Heart right ventricle (tissue), 16 donors: ENCODE results near the gene DNAJC1. TPM values are rescaled to one million over a fixed set of nuclear protein-coding genes. Genes with fewer than 3 reads are reported as not detected.

Experiments used
- ATAC-seq, 8 donors: fragments of 200-7000 bp; cut with Tn5 transposase; one replicate each; pipeline ENCODE4 v1.9.1; 2020; ENCODE audit warnings: mild to moderate bottlenecking in 8 of 8, moderate library complexity in 8 of 8, moderate number of reproducible peaks in 1 of 8
- DNase-seq, 2 donors: peaks; one replicate each; pipeline ENCODE4 v3.0.0-alpha.2; 2020
- H3K27ac ChIP-seq, 10 donors: fragments of 200-600 bp; sonication (generic) in 2 of 10; one replicate each; pipeline versions ENCODE4 v1.5.0 to v1.8.0; 2020 to 2022; ENCODE audit warnings: mild to moderate bottlenecking in 3 of 10
- H3K27me3 ChIP-seq, 7 donors: fragments of 200-600 bp; one replicate each; pipeline ENCODE4 v1.8.0; 2021 to 2022; ENCODE audit warnings: mild to moderate bottlenecking in 2 of 7
- H3K36me3 ChIP-seq, 9 donors: fragments of 200-600 bp; sonication (generic) in 1 of 9; one replicate each; pipeline versions ENCODE4 v1.5.0 to v1.8.0; 2020 to 2022; ENCODE audit warnings: mild to moderate bottlenecking in 2 of 9
- H3K4me1 ChIP-seq, 9 donors: fragments of 200-600 bp; sonication (generic) in 1 of 9; one replicate each; pipeline versions ENCODE4 v1.5.0 to v1.8.0; 2020 to 2022; ENCODE audit warnings: mild to moderate bottlenecking in 4 of 9
- H3K4me3 ChIP-seq, 10 donors: fragments of 200-600 bp; sonication (generic) in 2 of 10; one replicate each; pipeline versions ENCODE4 v1.5.0 to v1.8.0; 2020 to 2022; ENCODE audit warnings: mild to moderate bottlenecking in 7 of 10, moderate library complexity in 2 of 10
- H3K9me3 ChIP-seq, 11 donors: fragments of 200-600 bp in 10 of 11; sonication (generic) in 2 of 11; one replicate each; pipeline versions ENCODE4 v1.5.0 to v1.8.0; 2013 to 2022; ENCODE audit warnings: mild to moderate bottlenecking in 2 of 11, control low read depth in 1 of 11, moderate library complexity in 1 of 11
- CTCF ChIP-seq, 9 donors: fragments of 200-600 bp; sonication (generic) in 2 of 9; IDR thresholded peaks; one replicate each; pipeline versions ENCODE4 v1.5.0 to v1.8.0; 2021 to 2022; ENCODE audit warnings: antibody characterized with exemption in 9 of 9, mild to moderate bottlenecking in 5 of 9, moderate library complexity in 1 of 9
- WGBS, 2 donors: extraction: QIAGEN DNeasy Blood & Tissue Kit; methylation state at CpG; one replicate each; pipeline ENCODE4 v1.1.7; 2013; ENCODE audit warnings: inconsistent platforms in 1 of 2; 5-methylcytosine and 5-hydroxymethylcytosine counted together
- intact Hi-C, 10 donors: fragments of 100-400 bp; cut with DNase I; formaldehyde crosslinking; loops; one replicate each; pipeline versions ENCODE4 v1.11.1 to v1.14.2; 2022
- long read RNA-seq, 3 donors: library from polyadenylated mRNA; unstranded; transcript quantifications; one replicate each; pipeline ENCODE4 v2.0.0, GENCODE V29; 2020 to 2021
- polyA plus RNA-seq, 2 donors: library from polyadenylated mRNA; stranded (reverse); fragments of 200-250 nt; gene quantifications; one replicate each; pipeline ENCODE4 v1.2.3, GENCODE V29; 2013
- total RNA-seq, 10 donors: library from RNA; stranded (reverse); fragmentation: NEBNext Ultra II Directional in 3 of 10; extraction: Animal tissue kit (Norgen Biotek cat#: 25700) in 3 of 10; gene quantifications; one replicate each; pipeline versions ENCODE4 v1.2.1 to v1.2.4, GENCODE V29; 2021 to 2023
- donor health status: Arrhythmogenic right ventricular cardiomyopathy.
- donor health status: ischemic (EF 13 %, LVEDD 7.1; RV severe dilation, severe dysfunction).
- donor health status: healthy with polysubstance abuse.
- donor health status: DM: no; HTN: yes; CAD: no.
- donor health status: DM: no; HTN: no; CAD: no.
- donor health status: ischemic (EF 25% LVEDD 6.9; RV normal size, moderate dysfunction).
- donor health status: ischemic (EF 25% LVEDD 5.7; RV mildly dilated, moderate dysfunction).
- donor health status: healthy.
- donor health status: DM: yes; HTN: yes; CAD: no.
- donor health status: Ischemic cardiomyopathy.
- donor health status: ischemic (EF 35%, LVEDD 5.7; RV mildly dilated, moderate dysfunction).
- donor health status: nonischemic (EF 11% LVEDD 7.7; RV severe dilation, severe dysfunction).
- donor health status: DM: yes; HTN: yes; CAD: no.
- donor health status: PGD.
- donor health status: ischemic (EF 29% LVEDD 5.4; RV normal size, mild dysfunction).
- donor health status: nonischemic (EF 23%, LVEDD 6.1; RV moderate dilation, normal function).

The DNAJC1 gene
- total RNA-seq: 10 to 100 TPM in 6 of 10 donors, 1 to 10 TPM in 4; 8.9 to 18.1 (median 11.4) TPM
- polyA plus RNA-seq: 10 to 100 TPM; 10.5 to 26.8 TPM
- long read RNA-seq, donor 1, transcript DNAJC1-202 (12 exons, 2,106 nt): major isoform, 17 of 23 reads
- long read RNA-seq, donor 1, partial matches to known transcripts: 5 of 23 reads
- long read RNA-seq, donor 1, other reads (novel, unspliced or antisense): 1 of 23 reads
- long read RNA-seq, donor 2, transcript DNAJC1-202 (12 exons, 2,106 nt): major isoform, 8 of 13 reads
- long read RNA-seq, donor 2, partial matches to known transcripts: 3 of 13 reads
- long read RNA-seq, donor 2, other reads (novel, unspliced or antisense): 2 of 13 reads
- long read RNA-seq, donor 3, transcript DNAJC1-202 (12 exons, 2,106 nt): major isoform, 15 of 25 reads
- long read RNA-seq, donor 3, partial matches to known transcripts: 6 of 25 reads
- long read RNA-seq, donor 3, other reads (novel, unspliced or antisense): 4 of 25 reads

GRCh38 chr10:22003177-22003963 lies at the start of gene DNAJC1:
TSS of gene DNAJC1 (minus strand) at chr10:22003730. CDS start at chr10:22003434, 296 bp downstream.
- no peaks in the 10 kb centered on the region for H3K36me3 ChIP-seq
- TF ChIP-seq CTCF (IDR thresholded peaks at IDR 0.05): peak in 4 of 9 donors; percentile 5 to 21 (median 11)
- H3K9me3 ChIP-seq: peaks cover 0 to 10% (median 0%) of the 10 kb centered on the region in 11 donors
- peak within 1 kb of the TSS; percentile 72 to 98 (median 94) for H3K27ac ChIP-seq
- DNase-seq: peak; percentile 98 to 99
- peak; percentile 99 to 100 (median 100) for ATAC-seq
- H3K4me3 ChIP-seq: peak within 1 kb of the TSS; percentile 52 to 94 (median 80)
- no peaks in the 10 kb centered on the region for H3K27me3 ChIP-seq
- H3K4me1 ChIP-seq: peaks cover 0 to 28% (median 16%) of the 10 kb centered on the region in 9 donors
- intact Hi-C loops: loop anchor here in 8 of 10 donors (5.0 to 10.0 kb wide), 11 partner anchors 221 to 1061 kb away; partner anchors contain the start of genes COMMD3 (in 5 of the 8) and BMI1 (in 1 of the 8)
- 0 to 1% methylated on average over 64 to 83 of the region's 83 CpGs for WGBS, 2 donors

GRCh38 chr10:22053048-22053447 lies 49.5 kb upstream of the DNAJC1 start:
- H3K27me3 ChIP-seq: no peaks in the 10 kb centered on the region
- no peak overlapping the region for H3K4me3 ChIP-seq
- intact Hi-C loops: no loop called here
- DNase-seq: no peak
- WGBS, 2 donors: 90 to 95% methylated on average over 5 of the region's 5 CpGs
- H3K9me3 ChIP-seq: no peaks in the 10 kb centered on the region
- TF ChIP-seq CTCF (IDR thresholded peaks at IDR 0.05): no peak
- no peaks in the 10 kb centered on the region for H3K36me3 ChIP-seq
- no peak for ATAC-seq
- H3K4me1 ChIP-seq: peaks cover 0 to 4% (median 0%) of the 10 kb centered on the region in 9 donors
- no peak overlapping the region for H3K27ac ChIP-seq

- no peak for TF ChIP-seq CTCF (IDR thresholded peaks at IDR 0.05)
- H3K27ac ChIP-seq: no peak overlapping the region
- H3K9me3 ChIP-seq: no peaks in the 10 kb centered on the region
- H3K27me3 ChIP-seq: no peaks in the 10 kb centered on the region
- DNase-seq: no peak
- ATAC-seq: no peak
- H3K4me1 ChIP-seq: peaks cover 0 to 4% (median 0%) of the 10 kb centered on the region in 9 donors
- H3K36me3 ChIP-seq: no peaks in the 10 kb centered on the region
- WGBS, 2 donors: 87 to 88% methylated on average over 3 of the region's 3 CpGs
- intact Hi-C loops: no loop called here
- no peak overlapping the region for H3K4me3 ChIP-seq
Observed at GRCh38 chr10:22049635-22050034, 46.1 kb upstream of the DNAJC1 start.

- peaks cover 0 to 4% (median 0%) of the 10 kb centered on the region in 9 donors for H3K4me1 ChIP-seq
- H3K27me3 ChIP-seq: no peaks in the 10 kb centered on the region
- no peak overlapping the region for H3K4me3 ChIP-seq
- no peak overlapping the region for H3K27ac ChIP-seq
- whole genome bisulfite sequencing, 2 donors: 61 to 63% methylated on average over 1 of the region's 1 CpG
- no peak for TF ChIP-seq CTCF (IDR thresholded peaks at IDR 0.05)
- H3K36me3 ChIP-seq: no peaks in the 10 kb centered on the region
- ATAC-seq: no peak
- H3K9me3 ChIP-seq: no peaks in the 10 kb centered on the region
- intact Hi-C loops: no loop called here
- no peak for DNase-seq
Observed at GRCh38 chr10:22047812-22048211, 44.3 kb upstream of the DNAJC1 start.
